Activated CD8-positive, alpha-beta memory T cell treated with anti-CD3 and anti-CD28 coated beads for 36 hours (primary cell): ENCODE data around the gene ATP2C1. TPM values are rescaled to one million over a fixed set of nuclear protein-coding genes. Genes with fewer than 3 reads are reported as not detected.
"Not testable (repeated sequence)": the region's sequence is repeated elsewhere in the genome, so short reads cannot be mapped to it uniquely, and the experiment has no call there.

ENCODE experiments used
- CTCF ChIA-PET: fragments of 350-600 bp; sonication (Branson Sonifier 250); formaldehyde crosslinking; loops from one replicate; lab custom pipeline; 2021; ENCODE audit warnings: antibody characterized with exemption; lab: Charles Lee
- POLR2A ChIA-PET: fragments of 350-600 bp; sonication (Branson Sonifier 250); formaldehyde crosslinking; loops from one replicate; lab custom pipeline; 2021; ENCODE audit warnings: antibody characterized with exemption; lab: Charles Lee
- total RNA-seq, 2 experiments: library from RNA; stranded (reverse); gene quantifications; one replicate each; pipeline ENCODE4 v1.2.3, GENCODE V29; 2021

ATP2C1 gene
- 10 to 100 TPM; 63.4 to 63.5 TPM for total RNA-seq

- ChIA-PET CTCF (interaction anchor here (0.9 to 3.1 kb wide), 9 partner anchors 21 to 150 kb away, joined by 3 to 17 read pairs (median 5); partner anchors contain the start of gene PIK3R4), POLR2A (interaction anchor here (0.6 to 2.2 kb wide), 8 partner anchors 14 to 554 kb away, joined by 3 to 17 read pairs (median 6); partner anchors contain the start of genes ASTE1, NEK11 and PIK3R4)
These were observed at the start of gene ATP2C1 for GRCh38 chr3:130893376-130894129. TSS of gene ATP2C1 (plus strand) at chr3:130894084. CDS start at chr3:130894770, 686 bp downstream.

GRCh38 chr3:130844462-130844861 is 49.4 kb upstream of the ATP2C1 start:
- CTCF ChIA-PET, result no interaction called here

GRCh38 chr3:130846181-130846580 is 47.7 kb upstream of the ATP2C1 start:
- CTCF ChIA-PET, result no interaction called here
- POLR2A ChIA-PET, result no interaction called here

More at GRCh38 chr3:130844462-130844861, 49.4 kb upstream of the ATP2C1 start:
- POLR2A ChIA-PET, result no interaction called here

GRCh38 chr3:130849091-130849552 is 44.8 kb upstream of the ATP2C1 start:
- POLR2A ChIA-PET, result interaction anchor here (1.5 kb wide), 1 partner anchor 44 kb away, joined by 10 read pairs; the partner anchor contains the start of gene ATP2C1

GRCh38 chr3:130850044-130850797 is 43.7 kb upstream of the ATP2C1 start:
- CTCF ChIA-PET, result interaction anchor here (1.7 kb wide), 1 partner anchor 43 kb away, joined by 5 read pairs; the partner anchor contains the start of gene ATP2C1
- POLR2A ChIA-PET, result interaction anchor here (1.5 kb wide), 1 partner anchor 43 kb away, joined by 10 read pairs; the partner anchor contains the start of gene ATP2C1

More at GRCh38 chr3:130849091-130849552, 44.8 kb upstream of the ATP2C1 start:
- CTCF ChIA-PET, result interaction anchor here (1.7 kb wide), 1 partner anchor 44 kb away, joined by 5 read pairs; the partner anchor contains the start of gene ATP2C1

- ChIA-PET POLR2A (no interaction called here), CTCF (no interaction called here)
These were observed 43.0 kb upstream of the ATP2C1 start for GRCh38 chr3:130850843-130851242.

GRCh38 chr3:130851277-130851676 is 42.6 kb upstream of the ATP2C1 start:
- CTCF ChIA-PET, result no interaction called here
- POLR2A ChIA-PET, result no interaction called here

- CTCF ChIA-PET, result no interaction called here
- POLR2A ChIA-PET, result no interaction called here
These were observed 40.3 kb upstream of the ATP2C1 start for GRCh38 chr3:130853581-130853980.

- ChIA-PET POLR2A (no interaction called here), CTCF (no interaction called here)
These were observed 39.5 kb upstream of the ATP2C1 start for GRCh38 chr3:130854208-130854864.

GRCh38 chr3:130857336-130858026 is 36.4 kb upstream of the ATP2C1 start:
- ChIA-PET CTCF (no interaction called here), POLR2A (no interaction called here)

- CTCF ChIA-PET, POLR2A ChIA-PET: not testable (repeated sequence)
These were observed 31.8 kb upstream of the ATP2C1 start for GRCh38 chr3:130862130-130862529.

GRCh38 chr3:130865489-130865888 is 28.4 kb upstream of the ATP2C1 start:
- CTCF ChIA-PET, result no interaction called here
- POLR2A ChIA-PET, result no interaction called here

- CTCF ChIA-PET, result interaction anchor here (0.7 kb wide), 1 partner anchor 27 kb away, joined by 3 read pairs; the partner anchor contains the start of gene ATP2C1
- POLR2A ChIA-PET, result no interaction called here
These were observed 27.6 kb upstream of the ATP2C1 start for GRCh38 chr3:130866327-130866726.

GRCh38 chr3:130870423-130870822 is 23.5 kb upstream of the ATP2C1 start:
- ChIA-PET POLR2A (no interaction called here), CTCF (no interaction called here)

GRCh38 chr3:130876594-130876993 is 17.3 kb upstream of the ATP2C1 start:
- POLR2A ChIA-PET, result no interaction called here

GRCh38 chr3:130878464-130878863 is 15.4 kb upstream of the ATP2C1 start:
- ChIA-PET POLR2A (no interaction called here), CTCF (no interaction called here)

More at GRCh38 chr3:130876594-130876993, 17.3 kb upstream of the ATP2C1 start:
- CTCF ChIA-PET, result no interaction called here

GRCh38 chr3:130889416-130889946 is 4.4 kb upstream of the ATP2C1 start:
- ChIA-PET CTCF (interaction anchor here (0.7 kb wide), 1 partner anchor 117 kb away, joined by 3 read pairs; no protein-coding TSS in a partner anchor), POLR2A (no interaction called here)

- CTCF ChIA-PET, result interaction anchor here (0.5 to 3.1 kb wide), 9 partner anchors 26 to 496 kb away, joined by 3 to 17 read pairs (median 5); partner anchors contain the start of gene PIK3R4
- POLR2A ChIA-PET, result interaction anchor here (1.6 to 2.2 kb wide), 4 partner anchors 43 to 146 kb away, joined by 6 to 17 read pairs (median 10); partner anchors contain the start of genes ASTE1, NEK11 and PIK3R4
These were observed 1.0 kb upstream of the ATP2C1 start for GRCh38 chr3:130892759-130893375.
